ENCODE results near the gene ARRB1. TPM values are rescaled to one million over a fixed set of nuclear protein-coding genes. Genes with fewer than 3 reads are reported as not detected.

The ARRB1 gene
- total RNA-seq, 1 experiment from 2014 or later, result 24.2 TPM

DNA sequence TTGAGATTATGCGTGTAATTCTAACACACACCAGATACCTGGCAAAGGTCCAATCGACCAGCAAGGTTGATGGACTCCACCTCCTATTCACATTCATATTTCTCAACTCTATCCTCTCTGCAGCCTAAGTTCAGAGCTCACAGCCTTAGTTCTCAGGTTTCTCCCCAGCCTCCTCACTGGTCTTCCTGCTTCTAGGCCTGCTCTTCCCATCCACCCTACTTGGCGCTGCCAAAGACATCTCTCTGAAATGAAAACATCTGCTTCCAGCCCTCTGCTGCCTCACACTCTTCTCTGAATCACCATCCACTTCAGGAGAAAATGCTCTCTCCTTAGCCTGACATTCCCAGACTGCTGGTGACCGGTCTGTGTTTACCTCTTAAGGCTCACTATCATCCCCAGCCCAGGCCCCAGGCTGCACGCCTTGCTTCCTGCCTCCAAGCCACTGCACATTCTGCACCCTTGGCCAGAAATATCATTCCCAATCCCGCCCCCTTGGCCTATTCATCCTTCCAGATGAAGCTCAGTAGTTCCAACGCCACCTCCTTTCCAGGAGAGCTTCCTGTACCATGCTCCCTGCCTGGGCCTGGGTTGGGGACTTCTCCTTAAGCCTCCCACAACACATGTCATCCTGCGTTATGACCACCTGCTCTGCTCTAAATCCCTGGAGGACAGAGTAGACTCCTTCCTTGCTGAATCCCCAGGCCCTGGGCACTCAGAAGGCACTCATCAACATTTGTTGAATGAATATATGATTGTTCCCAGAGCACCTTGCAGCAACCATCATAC, 3.5 kb downstream of the ARRB1 start:
- peaks cover 23 to 65% of the 10 kb centered on the region in 2 experiments; a peak in 3 of 4 replicates for H3K4me1 ChIP-seq (ENCODE audit: control insufficient read depth in 1 of 2, insufficient read depth in 2 of 2, low read length in 2 of 2)
- ChIA-PET RAD21 (ENCODE audit: low non-redundant PET in 1 of 2, low total read pairs in 2 of 2, uncharacterized antibody in 2 of 2, unreplicated experiment in 2 of 2) (no interaction called here), CTCF (no interaction called here), POLR2A (no interaction called here)
- BruUV-seq (replicated peaks), result no TSS peak
- no peak for TF ChIP-seq POLR2AphosphoS5 (IDR thresholded peaks at IDR 0.05; ENCODE audit: low read depth, low read length)
- TF ChIP-seq, protein P1, sequence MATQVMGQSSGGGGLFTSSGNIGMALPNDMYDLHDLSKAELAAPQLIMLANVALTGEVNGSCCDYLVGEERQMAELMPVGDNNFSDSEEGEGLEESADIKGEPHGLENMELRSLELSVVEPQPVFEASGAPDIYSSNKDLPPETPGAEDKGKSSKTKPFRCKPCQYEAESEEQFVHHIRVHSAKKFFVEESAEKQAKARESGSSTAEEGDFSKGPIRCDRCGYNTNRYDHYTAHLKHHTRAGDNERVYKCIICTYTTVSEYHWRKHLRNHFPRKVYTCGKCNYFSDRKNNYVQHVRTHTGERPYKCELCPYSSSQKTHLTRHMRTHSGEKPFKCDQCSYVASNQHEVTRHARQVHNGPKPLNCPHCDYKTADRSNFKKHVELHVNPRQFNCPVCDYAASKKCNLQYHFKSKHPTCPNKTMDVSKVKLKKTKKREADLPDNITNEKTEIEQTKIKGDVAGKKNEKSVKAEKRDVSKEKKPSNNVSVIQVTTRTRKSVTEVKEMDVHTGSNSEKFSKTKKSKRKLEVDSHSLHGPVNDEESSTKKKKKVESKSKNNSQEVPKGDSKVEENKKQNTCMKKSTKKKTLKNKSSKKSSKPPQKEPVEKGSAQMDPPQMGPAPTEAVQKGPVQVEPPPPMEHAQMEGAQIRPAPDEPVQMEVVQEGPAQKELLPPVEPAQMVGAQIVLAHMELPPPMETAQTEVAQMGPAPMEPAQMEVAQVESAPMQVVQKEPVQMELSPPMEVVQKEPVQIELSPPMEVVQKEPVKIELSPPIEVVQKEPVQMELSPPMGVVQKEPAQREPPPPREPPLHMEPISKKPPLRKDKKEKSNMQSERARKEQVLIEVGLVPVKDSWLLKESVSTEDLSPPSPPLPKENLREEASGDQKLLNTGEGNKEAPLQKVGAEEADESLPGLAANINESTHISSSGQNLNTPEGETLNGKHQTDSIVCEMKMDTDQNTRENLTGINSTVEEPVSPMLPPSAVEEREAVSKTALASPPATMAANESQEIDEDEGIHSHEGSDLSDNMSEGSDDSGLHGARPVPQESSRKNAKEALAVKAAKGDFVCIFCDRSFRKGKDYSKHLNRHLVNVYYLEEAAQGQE (IDR thresholded peaks at IDR 0.05; ENCODE audit: low read depth), result no peak
- no peak for TF ChIP-seq ZNF274 (IDR thresholded peaks at IDR 0.05; ENCODE audit: low read depth, low read length)
- TF ChIP-seq SRF (IDR thresholded peaks at IDR 0.05; ENCODE audit: low read depth), result no peak
- TF ChIP-seq SIN3A (IDR thresholded peaks at IDR 0.05; ENCODE audit: low read depth), result no peak
- no peak for TF ChIP-seq RAD21 (IDR thresholded peaks at IDR 0.05; ENCODE audit: low read depth)
- TF ChIP-seq JUND (IDR thresholded peaks at IDR 0.05), result no peak
- TF ChIP-seq EGR1 (IDR thresholded peaks at IDR 0.05; ENCODE audit: low read depth), result no peak
- DNase-seq (ENCODE audit: low read depth, low spot score) (no peak), ATAC-seq (no peak)
- no peak overlapping the region for H3K4me2 ChIP-seq (ENCODE audit: low read length)
- H3K27ac ChIP-seq (ENCODE audit: low read depth, low read length), result no peak overlapping the region
- peaks cover 20% of the 10 kb centered on the region; the same call in 1 of the 2 replicates for H3K79me2 ChIP-seq (ENCODE audit: insufficient read depth, low read length)
- no peaks in the 10 kb centered on the region for H3K36me3 ChIP-seq (ENCODE audit: control insufficient read depth in 1 of 2, insufficient read depth in 2 of 2, low read length in 2 of 2)
- H3K9me3 ChIP-seq (ENCODE audit: control insufficient read depth in 1 of 2, insufficient read depth in 1 of 2, low read depth in 1 of 2, low read length in 2 of 2), result no peaks in the 10 kb centered on the region
- intact Hi-C loops (cut with micrococcal nuclease), result no loop called here
- H3K9ac ChIP-seq (ENCODE audit: low read length), result no peak overlapping the region
- H2AFZ ChIP-seq (ENCODE audit: low read depth, low read length, poor library complexity, severe bottlenecking), result no peak overlapping the region
- no peaks in the 10 kb centered on the region for H3K9me2 ChIP-seq (ENCODE audit: insufficient read depth)
- no peaks in the 10 kb centered on the region for H3K27me3 ChIP-seq (ENCODE audit: insufficient read depth, low read length)
- H4K20me1 ChIP-seq (ENCODE audit: insufficient read depth), result no peaks in the 10 kb centered on the region
- H3K4me3 ChIP-seq (replicated peaks in 1 of 2; ENCODE audit: low read depth in 1 of 2, low read length in 2 of 2), result no peak overlapping the region
